ENCODE data around the gene TXNIP. TPM values are rescaled to one million over a fixed set of nuclear protein-coding genes. Genes with fewer than 3 reads are reported as not detected.

The TXNIP gene
- total RNA-seq, 1 experiment from 2014 or later: 24.6 TPM

- H3K27me3 ChIP-seq (ENCODE audit: control insufficient read depth, insufficient read depth, low read length): peaks cover 2% of the 10 kb centered on the region; the same call in 1 of the 2 replicates
- peak overlapping the region; percentile 63 for H3K4me3 ChIP-seq (ENCODE audit: insufficient read depth, low read depth, low read length)
- H3K36me3 ChIP-seq (replicated peaks; ENCODE audit: control insufficient read depth, insufficient read depth, low read length): peaks cover 22% of the 10 kb centered on the region
- DNase-seq: no peak
Measured at GRCh38 chr1:145995964-145996432, 381 bp downstream of the TXNIP start.

GRCh38 chr1:145995148-145995881, 1.1 kb downstream of the TXNIP start:
- Histone ChIP-seq H3K36me3 (replicated peaks; ENCODE audit: control insufficient read depth, insufficient read depth, low read length) (peaks cover 22% of the 10 kb centered on the region), H3K4me3 (ENCODE audit: insufficient read depth, low read depth, low read length) (peak overlapping the region; percentile 63), H3K27me3 (ENCODE audit: control insufficient read depth, insufficient read depth, low read length) (peaks cover 2% of the 10 kb centered on the region; the same call in 1 of the 2 replicates)
- no peak for DNase-seq

DNA sequence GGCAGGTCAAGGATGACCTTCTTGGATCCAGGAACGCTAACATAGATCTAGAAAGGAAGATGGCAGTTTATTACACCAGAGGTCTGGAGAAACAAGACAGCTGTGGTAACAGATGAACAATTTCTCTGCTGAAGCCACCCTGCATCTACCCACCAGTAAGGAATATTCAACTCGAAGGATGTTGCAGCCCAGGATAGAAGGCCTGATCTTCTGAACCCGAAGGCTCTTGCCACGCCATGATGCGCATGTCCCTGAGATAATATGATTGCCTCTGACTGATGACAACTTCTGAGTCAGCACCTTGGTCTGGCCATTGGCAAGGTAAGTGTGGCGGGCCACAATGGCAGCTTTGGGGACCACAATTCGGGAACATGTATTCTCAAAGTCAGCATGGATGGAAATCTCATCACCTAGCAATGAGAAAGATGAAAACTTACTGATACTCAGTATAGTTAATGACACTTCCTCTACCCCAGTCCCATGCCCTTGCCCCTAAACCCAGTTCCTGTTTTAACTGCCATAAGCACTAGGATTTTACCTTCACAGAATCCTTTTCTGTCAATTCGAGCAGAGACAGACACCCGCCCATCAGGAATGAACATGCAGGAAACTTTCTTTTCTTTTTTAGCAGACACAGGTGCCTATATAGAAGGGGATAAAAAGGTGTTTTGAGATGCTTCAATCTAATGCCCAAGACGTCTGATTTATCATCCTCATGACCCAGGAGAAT, 1.8 kb downstream of the TXNIP start:
- peak overlapping the region; percentile 63 for H3K4me3 ChIP-seq (ENCODE audit: insufficient read depth, low read depth, low read length)
- H3K27me3 ChIP-seq (ENCODE audit: control insufficient read depth, insufficient read depth, low read length): peaks cover 2% of the 10 kb centered on the region; the same call in 1 of the 2 replicates
- DNase-seq: no peak
- H3K36me3 ChIP-seq (replicated peaks; ENCODE audit: control insufficient read depth, insufficient read depth, low read length): peaks cover 22% of the 10 kb centered on the region

DNA sequence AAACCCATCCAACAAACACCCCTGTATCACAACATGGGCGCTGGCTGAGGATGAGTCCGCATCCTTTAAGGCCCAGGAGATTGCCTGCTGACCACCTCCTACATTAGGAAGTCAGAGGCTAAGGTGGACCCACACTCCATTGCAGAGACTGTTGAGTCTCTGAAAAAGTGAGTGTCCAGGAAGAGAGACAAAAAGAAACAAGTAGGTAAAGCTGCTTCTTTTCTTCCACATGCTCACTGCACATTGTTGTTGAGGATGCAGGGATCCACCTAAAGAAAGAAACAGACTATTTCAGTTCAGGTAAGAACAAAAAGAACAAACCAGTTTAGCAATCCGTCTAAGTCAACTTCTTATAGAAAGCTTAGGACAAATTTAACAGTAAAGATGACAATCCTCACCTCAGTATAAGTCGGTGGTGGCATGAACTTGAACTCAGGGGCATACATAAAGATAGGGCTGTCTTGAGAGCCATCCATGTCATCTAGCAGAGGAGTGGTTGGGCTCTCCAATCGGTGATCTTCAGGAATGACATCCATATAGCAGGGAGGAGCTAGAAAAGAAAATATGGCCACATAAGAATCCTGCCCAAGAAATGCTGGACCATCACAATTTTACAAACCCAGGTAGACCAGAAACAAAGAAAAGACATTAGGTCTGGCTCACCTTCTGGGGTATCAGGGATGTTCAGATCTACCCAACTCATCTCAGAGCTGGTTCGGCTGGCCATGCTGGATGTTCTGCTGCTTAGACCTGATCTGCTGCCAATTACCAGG, 2.6 kb downstream of the TXNIP start:
- H3K4me3 ChIP-seq (ENCODE audit: insufficient read depth, low read depth, low read length): peak overlapping the region; percentile 63; the same call in 1 of the 2 replicates
- DNase-seq: no peak
- H3K36me3 ChIP-seq (replicated peaks; ENCODE audit: control insufficient read depth, insufficient read depth, low read length): peaks cover 22% of the 10 kb centered on the region
- peaks cover 2% of the 10 kb centered on the region; the same call in 1 of the 2 replicates for H3K27me3 ChIP-seq (ENCODE audit: control insufficient read depth, insufficient read depth, low read length)

- H3K27me3 ChIP-seq (ENCODE audit: control insufficient read depth, insufficient read depth, low read length): peaks cover 2% of the 10 kb centered on the region; the same call in 1 of the 2 replicates
- no peak for DNase-seq
- H3K36me3 ChIP-seq (replicated peaks; ENCODE audit: control insufficient read depth, insufficient read depth, low read length): peaks cover 22% of the 10 kb centered on the region
- no peak overlapping the region for H3K4me3 ChIP-seq (ENCODE audit: insufficient read depth, low read depth, low read length)
Measured at GRCh38 chr1:145992958-145993617, 3.3 kb downstream of the TXNIP start.

DNA sequence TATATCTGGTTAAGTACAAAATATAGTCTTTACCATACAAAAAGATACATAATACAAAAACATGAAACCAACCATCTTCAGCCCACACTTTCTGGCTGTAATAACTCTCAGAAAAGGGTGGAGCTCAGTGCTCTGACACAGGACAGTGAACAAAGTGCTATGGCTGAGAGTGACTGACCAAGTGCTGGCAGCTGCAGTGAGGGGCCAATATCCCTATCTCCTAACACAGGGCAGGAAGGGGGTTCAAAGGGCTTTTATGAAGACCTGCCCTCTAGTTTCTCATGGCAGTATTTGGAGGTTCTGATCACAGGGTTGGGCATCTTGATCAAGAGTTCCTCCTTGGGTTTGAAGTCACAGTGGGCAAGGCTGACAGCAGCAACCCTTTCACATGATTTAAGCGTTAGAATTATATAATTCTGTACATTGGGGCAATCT, 3.9 kb downstream of the TXNIP start:
- DNase-seq: no peak
- Histone ChIP-seq H3K4me3 (ENCODE audit: insufficient read depth, low read depth, low read length) (no peak overlapping the region), H3K36me3 (replicated peaks; ENCODE audit: control insufficient read depth, insufficient read depth, low read length) (peaks cover 22% of the 10 kb centered on the region), H3K27me3 (ENCODE audit: control insufficient read depth, insufficient read depth, low read length) (peaks cover 2% of the 10 kb centered on the region; the same call in 1 of the 2 replicates)

- peaks cover 2% of the 10 kb centered on the region; the same call in 1 of the 2 replicates for H3K27me3 ChIP-seq (ENCODE audit: control insufficient read depth, insufficient read depth, low read length)
- peaks cover 22% of the 10 kb centered on the region for H3K36me3 ChIP-seq (replicated peaks; ENCODE audit: control insufficient read depth, insufficient read depth, low read length)
- no peak for DNase-seq
- no peak overlapping the region for H3K4me3 ChIP-seq (ENCODE audit: insufficient read depth, low read depth, low read length)
Measured at GRCh38 chr1:145991735-145992412, 4.5 kb downstream of the TXNIP start.

DNA sequence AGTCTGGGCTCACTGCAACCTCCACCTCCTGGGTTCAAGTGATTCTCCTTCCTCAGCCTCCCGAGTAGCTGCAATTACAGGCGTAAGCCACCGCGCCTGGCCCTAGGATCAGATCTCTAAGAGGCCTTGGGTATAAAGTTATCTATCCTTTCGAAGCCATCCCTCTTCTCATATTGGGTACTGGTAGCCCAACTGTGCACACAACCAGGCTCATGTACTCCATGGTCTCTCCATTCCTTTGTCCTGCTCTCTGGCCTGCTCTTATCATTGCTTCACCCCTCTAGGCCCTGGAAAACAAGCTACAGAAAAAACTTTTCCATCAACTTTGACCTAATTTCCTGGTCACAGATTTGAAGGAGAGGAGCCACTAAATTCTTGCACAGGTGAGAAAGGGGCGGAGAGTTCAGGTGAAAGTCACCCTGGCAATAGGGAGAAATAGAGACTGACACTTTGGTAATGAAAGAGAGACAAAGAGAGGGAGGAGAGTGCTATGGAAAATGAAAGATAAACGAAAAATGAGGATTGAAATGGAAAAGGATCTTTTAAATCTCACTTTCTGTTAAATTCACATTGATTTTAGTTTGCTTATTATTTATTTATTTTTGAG, 6.0 kb downstream of the TXNIP start:
- no peaks in the 10 kb centered on the region; the same call in 1 of the 2 replicates for H3K27me3 ChIP-seq (ENCODE audit: control insufficient read depth, insufficient read depth, low read length)
- DNase-seq: no peak
- H3K36me3 ChIP-seq (replicated peaks; ENCODE audit: control insufficient read depth, insufficient read depth, low read length): peaks cover 22% of the 10 kb centered on the region
- no peak overlapping the region for H3K4me3 ChIP-seq (ENCODE audit: insufficient read depth, low read depth, low read length)

DNA sequence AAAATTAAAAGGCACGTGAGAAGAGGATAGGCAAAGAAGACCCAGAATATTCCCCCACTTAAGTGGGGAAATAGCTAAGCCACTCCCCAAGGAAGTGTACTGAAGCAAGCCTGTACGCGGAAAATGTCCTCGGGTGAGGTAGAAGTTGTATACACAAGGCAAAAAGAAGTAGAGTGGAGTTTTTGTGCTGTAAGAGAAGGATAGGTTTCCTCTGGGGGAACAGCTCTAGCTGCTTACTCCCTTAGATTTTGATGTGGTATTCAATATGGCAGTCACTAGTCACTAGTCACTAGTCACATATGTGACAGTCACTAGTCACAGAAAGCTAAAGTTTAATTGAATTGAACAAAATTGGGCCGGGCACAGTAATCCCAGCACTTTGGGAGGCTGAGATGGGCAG, 7.6 kb downstream of the TXNIP start:
- Histone ChIP-seq H3K27me3 (ENCODE audit: control insufficient read depth, insufficient read depth, low read length) (no peaks in the 10 kb centered on the region), H3K36me3 (replicated peaks; ENCODE audit: control insufficient read depth, insufficient read depth, low read length) (peaks cover 10% of the 10 kb centered on the region), H3K4me3 (ENCODE audit: insufficient read depth, low read depth, low read length) (no peak overlapping the region)
- no peak for DNase-seq

GRCh38 chr1:145987926-145988325, 8.5 kb downstream of the TXNIP start:
- DNase-seq: no peak
- no peaks in the 10 kb centered on the region for H3K27me3 ChIP-seq (ENCODE audit: control insufficient read depth, insufficient read depth, low read length)
- no peak overlapping the region for H3K4me3 ChIP-seq (ENCODE audit: insufficient read depth, low read depth, low read length)
- H3K36me3 ChIP-seq (replicated peaks; ENCODE audit: control insufficient read depth, insufficient read depth, low read length): peaks cover 2% of the 10 kb centered on the region; the same call in 1 of the 2 replicates

DNA sequence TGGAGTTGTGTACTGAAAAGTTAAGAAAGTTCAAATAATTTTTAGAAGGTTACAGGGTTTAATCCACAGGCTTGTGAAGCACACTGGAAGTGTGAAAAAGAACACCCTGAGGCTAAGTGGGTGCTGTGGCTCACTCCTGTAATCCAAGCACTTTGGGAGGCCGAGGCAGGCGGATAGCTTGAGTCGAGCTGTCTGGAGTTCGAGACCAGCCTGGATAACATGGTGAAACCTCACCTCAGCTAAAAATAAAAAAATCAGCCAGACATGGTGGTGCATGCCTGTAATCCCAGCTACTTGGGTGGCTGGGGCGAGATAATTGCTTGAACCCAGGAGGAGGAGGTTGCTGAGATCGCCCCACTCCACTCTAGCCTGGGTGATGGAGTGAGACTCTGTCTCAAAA, 9.8 kb downstream of the TXNIP start:
- Histone ChIP-seq H3K36me3 (replicated peaks; ENCODE audit: control insufficient read depth, insufficient read depth, low read length) (no peaks in the 10 kb centered on the region), H3K4me3 (ENCODE audit: insufficient read depth, low read depth, low read length) (no peak overlapping the region), H3K27me3 (ENCODE audit: control insufficient read depth, insufficient read depth, low read length) (peaks cover 2% of the 10 kb centered on the region; the same call in 1 of the 2 replicates)
- DNase-seq: no peak

DNA sequence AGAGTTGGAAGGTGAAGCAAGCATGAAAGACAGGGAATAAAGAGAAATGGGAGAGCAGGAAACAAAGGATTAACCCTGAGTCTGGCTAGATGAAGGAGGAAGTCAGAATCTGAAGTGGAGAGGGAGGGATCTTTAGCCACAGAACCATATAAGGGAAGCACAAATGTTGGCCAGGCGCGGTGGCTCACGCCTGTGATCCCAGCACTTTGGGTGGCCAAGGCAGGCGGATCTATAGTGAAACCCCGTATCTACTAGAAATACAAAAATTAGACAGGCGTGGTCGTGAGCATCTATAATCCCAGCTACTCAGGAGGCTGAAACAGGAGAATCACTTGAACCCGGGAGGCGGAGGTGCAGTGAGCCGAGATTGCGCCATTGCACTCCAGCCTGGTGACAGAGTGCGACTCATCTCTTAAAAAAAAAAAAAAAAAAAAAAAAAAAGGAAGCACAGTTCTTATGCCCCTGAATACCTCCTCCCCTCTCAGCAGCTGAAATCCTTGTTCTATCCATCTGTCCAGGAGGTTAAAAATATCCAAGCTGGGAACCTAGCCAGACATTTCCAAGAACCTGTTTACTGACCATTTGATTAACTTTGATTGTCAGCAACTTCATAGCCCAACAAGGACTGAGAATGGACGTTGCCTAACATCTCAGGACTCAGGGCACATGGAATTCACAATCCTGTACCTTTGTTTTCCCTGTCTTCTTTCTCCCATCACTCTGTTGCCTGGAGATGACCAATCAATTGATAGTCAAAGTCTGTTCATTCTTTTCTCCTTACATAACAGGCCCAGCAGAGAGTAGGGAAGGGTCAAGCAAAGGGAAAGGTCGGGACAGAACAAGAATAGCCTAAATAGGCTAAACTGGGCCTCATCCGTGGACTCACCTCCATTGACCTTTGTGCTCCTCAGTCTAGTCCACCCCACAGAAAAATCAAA, 10.6 kb downstream of the TXNIP start:
- DNase-seq: no peak
- no peak overlapping the region for H3K4me3 ChIP-seq (ENCODE audit: insufficient read depth, low read depth, low read length)
- H3K36me3 ChIP-seq (replicated peaks; ENCODE audit: control insufficient read depth, insufficient read depth, low read length): no peaks in the 10 kb centered on the region
- H3K27me3 ChIP-seq (ENCODE audit: control insufficient read depth, insufficient read depth, low read length): peaks cover 2% of the 10 kb centered on the region; the same call in 1 of the 2 replicates
